SK-N-MC (cell line): ENCODE measurements around the gene XYLT2.

Experiments
- EZH2 ChIP-seq: fragments of 200-600 bp; sonication (generic); IDR thresholded peaks from one replicate; pipeline ENCODE4 v1.6.1; 2017; ENCODE audit warnings: antibody characterized with exemption
- POLR2AphosphoS5 ChIP-seq: IDR thresholded peaks from 2 replicates; pipeline ENCODE4 v1.6.1; 2012; ENCODE audit warnings: mild to moderate bottlenecking, low read depth, low read length, borderline replicate concordance

- no peak for TF ChIP-seq POLR2AphosphoS5
- no peak for TF ChIP-seq EZH2
Measured at GRCh38 chr17:50359005-50359699, 13.2 kb downstream of the XYLT2 start.
